H54 (cell line): Measurements from ENCODE around the gene SLC6A7.
A peak's percentile ranks its signal among the peaks of the same experiment; 100 is the strongest.

Source experiments
- DNase-seq: peaks from one replicate; pipeline ENCODE4 v3.0.0; 2011; ENCODE audit warnings: low spot score, mixed read lengths; ENCODE audit not compliant: insufficient read length
- FAIRE-seq: peaks from 3 replicates; lab custom pipeline; 2011; peaks lifted over from hg19 to GRCh38; lab: Jason Lieb, UNC
- POLR2A ChIP-seq: IDR thresholded peaks from 2 replicates; pipeline ENCODE4 v1.6.1; 2011; ENCODE audit warnings: low read depth, mild to moderate bottlenecking, low read length

SLC6A7 gene

GRCh38 chr5:150189728-150190502, at the start of gene SLC6A7:
TSS of gene SLC6A7 (plus strand) at chr5:150190062. CDS start at chr5:150190328, 266 bp downstream.
- DNase-seq (no peak), FAIRE-seq (no peak)
- TF ChIP-seq POLR2A = no peak

GRCh38 chr5:150140830-150141229, 49.0 kb upstream of the SLC6A7 start:
- DNase-seq = no peak
- TF ChIP-seq POLR2A = no peak
- FAIRE-seq = no peak

- FAIRE-seq (no peak), DNase-seq (peak; percentile 58)
- TF ChIP-seq POLR2A = no peak
Observed at GRCh38 chr5:150141544-150142184, 48.2 kb upstream of the SLC6A7 start.

DNA sequence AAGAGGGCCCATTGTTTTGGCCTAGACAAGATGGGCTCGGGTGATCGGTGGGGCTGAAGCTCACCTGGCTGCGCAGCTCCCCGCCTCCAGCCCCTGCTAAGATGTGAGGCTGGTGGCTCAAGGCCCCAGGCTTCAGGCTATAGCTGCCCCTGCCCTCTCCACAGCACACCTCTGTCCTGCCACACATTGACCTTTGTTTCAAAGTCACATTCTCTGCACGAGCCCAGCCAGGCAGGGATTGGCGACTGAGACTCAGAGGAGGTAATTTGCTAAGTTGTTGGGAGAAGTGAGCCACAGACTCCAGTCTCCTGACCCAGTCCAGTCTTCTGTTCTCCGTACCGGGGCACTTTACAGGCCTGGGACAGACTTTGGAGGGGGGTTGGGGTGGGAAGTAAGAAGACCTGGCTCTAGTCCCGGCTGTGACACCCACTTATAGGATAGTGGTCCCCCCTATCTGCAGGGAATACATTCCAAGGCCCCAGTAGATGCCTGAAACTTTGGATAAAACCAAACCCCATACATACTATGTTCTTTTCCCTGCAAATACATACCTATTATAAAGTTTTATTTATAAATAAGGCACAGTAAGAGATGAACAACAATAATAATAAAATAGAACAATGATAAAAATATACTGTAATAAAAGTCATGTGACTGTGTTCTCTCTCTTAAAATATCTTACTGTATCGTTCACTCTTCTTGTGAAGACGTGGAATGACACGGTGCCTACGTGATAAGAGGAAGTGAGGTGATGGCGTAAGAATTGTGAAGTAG, 47.5 kb upstream of the SLC6A7 start:
- FAIRE-seq (no peak), DNase-seq (no peak)
- TF ChIP-seq POLR2A = no peak

DNA sequence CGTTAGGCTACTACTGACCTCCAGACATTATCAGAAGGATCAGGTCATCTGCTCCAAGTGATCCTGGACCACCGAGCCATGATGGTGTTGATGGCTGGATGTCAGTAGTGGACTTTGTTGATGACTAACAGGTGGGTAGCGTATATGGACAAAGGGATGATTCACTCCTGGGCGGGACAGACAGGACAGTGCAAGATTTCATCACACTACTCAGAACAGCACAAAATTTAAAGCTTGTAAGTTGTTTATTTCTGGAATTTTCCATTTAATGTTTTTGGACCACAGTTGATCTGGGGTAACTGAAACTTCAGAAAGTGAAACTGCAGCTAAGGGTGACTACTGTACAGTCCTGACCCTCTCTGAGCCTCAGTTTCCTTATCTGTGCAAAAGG, 46.9 kb upstream of the SLC6A7 start:
- FAIRE-seq = no peak
- TF ChIP-seq POLR2A = no peak
- DNase-seq = peak; percentile 45

- no peak; the same call in 1 of the 2 replicates for TF ChIP-seq POLR2A
- no peak for FAIRE-seq
- DNase-seq = peak; percentile 80
Observed at GRCh38 chr5:150143350-150144245, 46.3 kb upstream of the SLC6A7 start.

DNA sequence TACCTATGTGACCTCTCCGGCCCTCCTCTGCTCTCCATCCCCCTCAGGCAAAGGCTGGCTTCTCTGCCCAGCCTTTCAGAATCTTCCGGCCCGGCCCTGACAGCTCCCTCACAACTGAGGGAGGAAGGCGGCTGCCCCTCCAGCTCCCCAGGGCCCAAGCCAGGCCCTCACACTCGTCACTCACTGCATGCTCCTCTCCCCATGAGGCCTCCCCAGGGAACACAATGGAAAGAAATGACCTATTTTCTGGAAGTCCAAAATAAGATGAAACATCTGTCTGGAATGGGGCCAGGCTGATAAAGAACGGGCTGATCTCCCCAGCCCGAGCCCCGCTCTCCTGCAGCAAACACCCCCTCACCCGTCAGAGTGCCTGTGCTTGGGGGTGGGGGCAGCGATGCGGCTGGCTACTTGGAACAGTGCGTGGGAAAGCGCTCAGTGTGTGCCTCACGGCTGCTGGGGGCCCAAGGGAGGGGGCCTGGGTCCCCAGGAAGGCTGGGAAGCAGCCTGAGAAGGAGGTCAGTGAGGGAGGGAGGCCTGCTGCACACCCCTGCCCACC, 45.5 kb upstream of the SLC6A7 start:
- no peak for TF ChIP-seq POLR2A
- FAIRE-seq (no peak), DNase-seq (no peak)

- FAIRE-seq = no peak
- TF ChIP-seq POLR2A = no peak
- no peak for DNase-seq
Observed at GRCh38 chr5:150144879-150145278, 45.0 kb upstream of the SLC6A7 start.

GRCh38 chr5:150146235-150146634, 43.6 kb upstream of the SLC6A7 start:
- FAIRE-seq (no peak), DNase-seq (no peak)
- no peak for TF ChIP-seq POLR2A

GRCh38 chr5:150146862-150147601, 42.8 kb upstream of the SLC6A7 start:
- no peak for DNase-seq
- FAIRE-seq = no peak
- TF ChIP-seq POLR2A = no peak

DNA sequence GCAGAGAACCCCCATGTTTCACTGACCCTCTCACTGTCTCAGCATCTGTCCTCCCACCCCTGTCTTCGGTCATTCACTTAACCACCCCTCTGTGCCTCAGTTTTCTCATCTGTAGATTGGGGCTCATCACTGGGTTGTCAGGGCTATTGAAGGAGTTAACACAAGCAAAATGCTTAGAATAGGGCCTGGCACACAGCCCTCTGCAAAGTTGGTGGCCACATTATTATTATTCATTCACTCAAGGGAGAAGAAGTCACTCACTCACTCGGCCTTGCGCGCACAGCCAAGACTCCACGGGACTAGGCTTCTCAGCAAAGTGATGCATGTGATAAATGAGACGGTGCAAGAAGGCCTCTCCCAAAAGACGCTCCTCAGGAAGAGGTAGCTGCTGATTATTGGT, 42.2 kb upstream of the SLC6A7 start:
- FAIRE-seq (no peak), DNase-seq (no peak)
- TF ChIP-seq POLR2A = no peak
